ENCODE data around the gene MISP. TPM values are rescaled to one million over a fixed set of nuclear protein-coding genes. Genes with fewer than 3 reads are reported as not detected.

MISP gene
- total RNA-seq, 1 experiment from 2014 or later, result not detected

DNA sequence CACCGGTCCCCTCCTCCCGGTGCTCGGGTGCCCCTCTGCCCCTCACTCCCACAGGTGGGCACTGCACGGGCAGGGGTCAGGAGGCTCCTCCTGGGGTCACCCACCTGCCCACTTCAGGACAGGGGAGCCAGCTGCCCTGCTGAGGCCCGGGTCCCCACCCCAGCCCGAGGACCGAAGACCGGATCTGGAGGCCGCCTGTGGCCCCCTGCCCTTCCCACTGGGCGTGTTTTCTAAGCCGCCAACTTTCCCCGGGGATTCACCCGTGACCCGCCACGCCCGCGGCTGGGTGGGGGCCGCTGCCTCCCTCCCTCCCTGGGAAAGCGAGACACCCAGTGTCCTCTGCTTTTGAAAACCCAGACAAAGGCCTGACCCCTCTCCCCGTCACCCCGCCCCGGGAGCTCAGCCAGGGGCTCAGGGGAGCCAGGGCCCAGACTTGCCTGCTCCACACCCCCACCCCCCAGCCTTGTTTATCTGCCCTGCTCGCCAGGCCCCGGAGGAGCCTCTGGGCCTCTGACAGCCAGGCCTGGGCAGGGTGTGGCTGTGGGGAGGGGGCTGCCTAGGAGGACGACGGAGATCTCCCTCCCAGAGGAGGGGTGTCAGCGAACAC is 40.8 kb upstream of the MISP start:
- DNase-seq, result no peak
- Histone ChIP-seq H3K27me3 (ENCODE audit: low read length) (no peaks in the 10 kb centered on the region), H3K4me2 (ENCODE audit: low read depth, low read length, poor library complexity, severe bottlenecking) (no peak overlapping the region)

DNA sequence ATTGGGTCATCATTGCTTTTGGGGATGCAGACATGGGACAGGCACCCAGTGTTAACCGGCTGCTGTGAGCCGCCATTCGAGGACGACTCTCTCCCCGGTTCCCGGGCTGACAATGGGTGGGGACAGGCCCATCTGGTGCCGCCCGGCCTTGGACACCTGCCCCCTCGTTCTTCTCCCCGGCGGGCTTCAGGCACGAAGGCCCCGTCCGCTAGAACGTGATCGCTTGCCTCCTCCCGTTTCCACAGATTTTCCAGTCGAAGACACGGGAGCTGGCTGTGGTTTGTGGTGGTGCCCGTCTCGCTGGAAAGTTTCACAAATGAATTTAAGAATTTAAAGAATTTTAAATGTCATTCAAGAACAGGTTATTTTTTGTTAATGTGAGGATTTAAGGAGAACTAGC is 40.1 kb upstream of the MISP start:
- H3K27me3 ChIP-seq (ENCODE audit: low read length), result no peaks in the 10 kb centered on the region
- H3K27ac ChIP-seq (ENCODE audit: low read length), result no peak overlapping the region
- DNase-seq, result no peak
- no peak overlapping the region for H3K4me3 ChIP-seq (ENCODE audit: low read length)
- H3K9me3 ChIP-seq (ENCODE audit: low read length), result no peaks in the 10 kb centered on the region
- no peak overlapping the region for H2AFZ ChIP-seq (ENCODE audit: low read length)
- H3K79me2 ChIP-seq (ENCODE audit: low read length), result no peaks in the 10 kb centered on the region
- no peak overlapping the region for H3K4me2 ChIP-seq (ENCODE audit: low read depth, low read length, poor library complexity, severe bottlenecking)
- no peaks in the 10 kb centered on the region for H4K20me1 ChIP-seq (ENCODE audit: insufficient read depth, low read depth, low read length)
- H3K9ac ChIP-seq (ENCODE audit: low read length), result no peak overlapping the region
- H3K9me2 ChIP-seq (replicated peaks; ENCODE audit: insufficient read depth, low read length), result no peaks in the 10 kb centered on the region
- no peaks in the 10 kb centered on the region for H3K4me1 ChIP-seq (ENCODE audit: low read length)
- no peaks in the 10 kb centered on the region for H3K36me3 ChIP-seq (ENCODE audit: insufficient read depth, low read length)

More for the DNA sequence above, 40.8 kb upstream of the MISP start:
- no peaks in the 10 kb centered on the region for H4K20me1 ChIP-seq (ENCODE audit: insufficient read depth, low read depth, low read length)
- no peak overlapping the region for H3K27ac ChIP-seq (ENCODE audit: low read length)
- H3K79me2 ChIP-seq (ENCODE audit: low read length), result no peaks in the 10 kb centered on the region
- no peak overlapping the region for H3K9ac ChIP-seq (ENCODE audit: low read length)
- no peaks in the 10 kb centered on the region for H3K9me2 ChIP-seq (replicated peaks; ENCODE audit: insufficient read depth, low read length)
- no peaks in the 10 kb centered on the region for H3K36me3 ChIP-seq (ENCODE audit: insufficient read depth, low read length)
- no peaks in the 10 kb centered on the region for H3K4me1 ChIP-seq (ENCODE audit: low read length)
- no peak overlapping the region for H3K4me3 ChIP-seq (ENCODE audit: low read length)
- no peaks in the 10 kb centered on the region for H3K9me3 ChIP-seq (ENCODE audit: low read length)
- no peak overlapping the region for H2AFZ ChIP-seq (ENCODE audit: low read length)

DNA sequence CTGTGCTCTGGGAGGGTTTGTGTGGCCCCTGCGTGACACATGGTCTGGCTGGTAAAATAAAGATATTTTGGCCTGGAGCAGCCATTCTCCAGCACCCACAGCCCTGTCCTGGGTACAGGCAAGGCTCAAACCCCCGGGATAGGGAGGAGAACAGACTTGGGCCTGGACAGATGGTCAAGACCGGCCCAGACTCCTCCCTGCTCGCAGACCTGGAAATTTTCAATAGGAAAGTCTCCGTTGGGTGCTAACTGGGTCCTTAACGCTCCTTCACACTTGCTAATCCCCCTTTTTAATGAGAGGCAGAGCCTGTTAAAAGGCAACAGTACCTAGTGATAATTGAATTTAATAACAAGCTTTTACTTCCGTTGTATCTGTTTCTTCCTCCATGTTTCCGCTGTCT is 39.7 kb upstream of the MISP start:
- no peaks in the 10 kb centered on the region for H3K27me3 ChIP-seq (ENCODE audit: low read length)
- H3K9me3 ChIP-seq (ENCODE audit: low read length), result no peaks in the 10 kb centered on the region
- H3K27ac ChIP-seq (ENCODE audit: low read length), result no peak overlapping the region
- no peaks in the 10 kb centered on the region for H3K9me2 ChIP-seq (replicated peaks; ENCODE audit: insufficient read depth, low read length)
- no peak overlapping the region for H3K4me2 ChIP-seq (ENCODE audit: low read depth, low read length, poor library complexity, severe bottlenecking)
- H3K79me2 ChIP-seq (ENCODE audit: low read length), result no peaks in the 10 kb centered on the region
- H3K9ac ChIP-seq (ENCODE audit: low read length), result no peak overlapping the region
- no peaks in the 10 kb centered on the region for H3K36me3 ChIP-seq (ENCODE audit: insufficient read depth, low read length)
- no peak overlapping the region for H2AFZ ChIP-seq (ENCODE audit: low read length)
- H4K20me1 ChIP-seq (ENCODE audit: insufficient read depth, low read depth, low read length), result no peaks in the 10 kb centered on the region
- no peak for DNase-seq
- H3K4me1 ChIP-seq (ENCODE audit: low read length), result no peaks in the 10 kb centered on the region
- H3K4me3 ChIP-seq (ENCODE audit: low read length), result no peak overlapping the region

DNA sequence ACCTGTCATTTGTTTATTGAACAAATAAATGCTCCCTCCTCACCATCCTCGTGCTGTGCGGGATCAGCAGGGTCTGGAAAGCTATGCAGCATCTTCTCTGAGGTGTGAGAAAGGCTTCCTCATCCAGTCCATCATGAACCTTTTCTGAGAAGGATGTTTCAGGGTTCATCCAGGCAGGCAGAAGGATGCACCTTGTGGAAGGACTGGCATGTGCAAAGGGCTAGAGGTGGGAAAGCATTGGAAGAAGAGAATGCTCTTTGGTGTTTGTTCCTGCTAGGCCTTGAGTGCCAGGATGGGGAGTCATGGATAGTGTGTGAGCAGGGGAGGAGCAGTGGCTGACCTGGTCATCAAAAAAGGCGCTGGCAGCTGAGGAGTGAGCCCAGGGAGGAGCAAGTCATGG is 35.6 kb upstream of the MISP start:
- no peak overlapping the region for H3K27ac ChIP-seq (ENCODE audit: low read length)
- no peaks in the 10 kb centered on the region for H3K4me1 ChIP-seq (ENCODE audit: low read length)
- H3K9me3 ChIP-seq (ENCODE audit: low read length), result no peaks in the 10 kb centered on the region
- no peaks in the 10 kb centered on the region for H3K27me3 ChIP-seq (ENCODE audit: low read length)
- H3K9ac ChIP-seq (ENCODE audit: low read length), result no peak overlapping the region
- no peak overlapping the region for H3K4me3 ChIP-seq (ENCODE audit: low read length)
- DNase-seq, result no peak
- H3K79me2 ChIP-seq (ENCODE audit: low read length), result no peaks in the 10 kb centered on the region
- H3K4me2 ChIP-seq (ENCODE audit: low read depth, low read length, poor library complexity, severe bottlenecking), result no peak overlapping the region
- no peaks in the 10 kb centered on the region for H4K20me1 ChIP-seq (ENCODE audit: insufficient read depth, low read depth, low read length)
- H3K9me2 ChIP-seq (replicated peaks; ENCODE audit: insufficient read depth, low read length), result no peaks in the 10 kb centered on the region
- no peak overlapping the region for H2AFZ ChIP-seq (ENCODE audit: low read length)
- H3K36me3 ChIP-seq (ENCODE audit: insufficient read depth, low read length), result no peaks in the 10 kb centered on the region

DNA sequence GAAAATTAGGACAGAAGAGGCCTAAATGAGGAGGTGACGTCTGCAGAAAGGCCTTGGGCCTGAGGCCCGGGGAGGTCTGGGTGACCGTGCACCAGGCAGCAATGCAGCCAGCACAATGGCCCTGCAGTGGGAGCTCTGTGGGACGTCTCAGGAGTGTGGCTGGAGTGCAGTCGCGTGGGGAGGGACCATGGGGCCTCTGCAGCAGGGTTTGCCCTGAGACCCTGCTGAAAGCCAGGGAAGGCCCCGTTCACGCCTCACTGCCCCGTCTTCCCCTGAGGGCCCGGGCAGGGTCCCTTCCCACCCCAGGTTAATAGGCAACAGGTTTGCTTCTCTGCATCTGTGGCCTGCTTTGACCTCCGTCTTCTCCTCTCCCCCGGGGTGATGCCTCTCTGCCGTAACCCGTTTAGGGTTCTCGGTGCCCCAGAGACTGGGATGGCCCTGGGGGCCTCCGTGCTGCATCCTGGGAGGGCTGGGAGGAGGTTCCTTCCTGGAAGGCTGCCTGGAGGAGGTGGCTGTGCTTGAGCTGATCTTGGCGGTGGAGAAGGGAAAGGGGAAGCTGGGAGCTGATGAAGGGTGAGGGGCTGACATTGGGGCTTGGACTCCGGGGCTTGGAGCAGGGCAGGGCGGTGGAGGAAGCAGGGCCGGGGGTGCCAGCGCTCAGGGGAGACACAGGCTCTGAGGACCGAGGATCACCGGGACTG is 32.5 kb upstream of the MISP start:
- H2AFZ ChIP-seq (ENCODE audit: low read length), result no peak overlapping the region
- no peaks in the 10 kb centered on the region for H3K9me3 ChIP-seq (ENCODE audit: low read length)
- H3K36me3 ChIP-seq (ENCODE audit: insufficient read depth, low read length), result no peaks in the 10 kb centered on the region
- H4K20me1 ChIP-seq (ENCODE audit: insufficient read depth, low read depth, low read length), result no peaks in the 10 kb centered on the region
- H3K9ac ChIP-seq (ENCODE audit: low read length), result no peak overlapping the region
- H3K9me2 ChIP-seq (replicated peaks; ENCODE audit: insufficient read depth, low read length), result no peaks in the 10 kb centered on the region
- H3K79me2 ChIP-seq (ENCODE audit: low read length), result no peaks in the 10 kb centered on the region
- H3K4me2 ChIP-seq (ENCODE audit: low read depth, low read length, poor library complexity, severe bottlenecking), result no peak overlapping the region
- no peak overlapping the region for H3K4me3 ChIP-seq (ENCODE audit: low read length)
- no peak overlapping the region for H3K27ac ChIP-seq (ENCODE audit: low read length)
- no peaks in the 10 kb centered on the region for H3K4me1 ChIP-seq (ENCODE audit: low read length)
- no peaks in the 10 kb centered on the region for H3K27me3 ChIP-seq (ENCODE audit: low read length)
- no peak for DNase-seq

DNA sequence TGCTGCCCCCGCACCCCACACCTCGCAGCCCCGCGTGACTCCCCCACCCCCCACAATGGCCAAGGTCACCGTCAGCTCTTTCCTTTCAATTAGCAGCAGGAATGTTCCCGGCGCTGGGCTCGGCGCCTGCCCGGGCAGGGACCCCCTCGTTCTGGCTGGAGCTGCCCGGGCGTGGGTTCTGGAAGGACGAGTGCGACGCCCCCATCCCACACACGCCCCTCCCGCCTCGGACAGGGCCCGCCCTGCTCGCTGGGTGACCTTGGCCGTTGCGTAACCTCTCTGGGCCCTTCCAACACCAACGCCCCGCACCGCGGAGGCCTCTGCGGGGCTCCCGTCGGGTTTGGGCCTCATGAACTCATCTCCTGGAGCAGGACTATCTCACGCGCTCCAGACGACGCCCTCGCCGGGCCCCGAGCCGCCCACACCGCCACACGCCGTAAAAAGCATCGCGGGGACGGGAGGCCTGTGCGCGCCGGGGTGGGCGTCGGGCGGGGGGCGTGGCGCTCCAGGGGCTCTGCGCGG is 31.9 kb upstream of the MISP start:
- H3K36me3 ChIP-seq (ENCODE audit: insufficient read depth, low read length), result no peaks in the 10 kb centered on the region
- H3K4me2 ChIP-seq (ENCODE audit: low read depth, low read length, poor library complexity, severe bottlenecking), result no peak overlapping the region

DNA sequence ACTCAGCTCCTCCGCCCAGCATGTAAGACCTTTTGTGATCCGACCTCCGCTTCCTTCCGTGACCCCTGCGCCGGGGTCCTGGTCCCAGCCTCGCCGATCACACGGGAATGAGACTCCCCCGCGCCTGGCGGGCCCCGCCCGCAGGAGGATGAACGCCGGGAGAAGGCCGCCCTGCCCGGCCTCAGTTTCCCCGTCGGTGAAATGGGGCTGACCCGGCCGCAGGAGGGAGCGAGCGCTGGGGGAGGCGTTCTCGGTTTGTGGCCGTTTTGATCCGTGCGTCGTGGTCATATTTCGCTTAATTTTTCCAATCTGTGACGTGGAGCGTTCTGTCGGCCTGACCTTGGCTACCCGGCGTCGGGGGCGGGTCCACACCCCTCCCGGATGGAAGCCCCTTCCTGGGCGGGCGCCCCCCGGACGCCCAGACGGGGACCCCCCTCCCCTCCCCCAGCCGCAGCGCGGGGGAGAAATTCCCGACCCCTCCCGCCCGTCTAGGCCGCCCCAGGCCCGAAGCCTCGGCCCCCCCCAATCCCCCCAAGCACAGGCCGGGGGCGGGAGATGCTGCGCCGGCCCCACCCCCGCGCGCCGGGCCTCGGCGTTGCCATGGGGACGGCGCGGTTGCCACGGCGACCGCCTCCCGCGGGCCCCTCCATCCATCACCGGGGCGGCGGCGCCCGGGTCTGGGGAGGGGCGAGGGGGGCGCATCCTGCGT is 31.1 kb upstream of the MISP start:
- Histone ChIP-seq H3K9me2 (replicated peaks; ENCODE audit: insufficient read depth, low read length) (no peaks in the 10 kb centered on the region), H3K36me3 (ENCODE audit: insufficient read depth, low read length) (no peaks in the 10 kb centered on the region), H3K79me2 (ENCODE audit: low read length) (no peaks in the 10 kb centered on the region), H3K4me1 (ENCODE audit: low read length) (no peaks in the 10 kb centered on the region), H3K4me3 (ENCODE audit: low read length) (no peak overlapping the region), H3K9ac (ENCODE audit: low read length) (no peak overlapping the region), H3K27me3 (ENCODE audit: low read length) (no peaks in the 10 kb centered on the region), H3K27ac (ENCODE audit: low read length) (no peak overlapping the region), H4K20me1 (ENCODE audit: insufficient read depth, low read depth, low read length) (no peaks in the 10 kb centered on the region), H2AFZ (ENCODE audit: low read length) (no peak overlapping the region), H3K9me3 (ENCODE audit: low read length) (no peaks in the 10 kb centered on the region), H3K4me2 (ENCODE audit: low read depth, low read length, poor library complexity, severe bottlenecking) (no peak overlapping the region)
- DNase-seq, result no peak

More for the DNA sequence above, 31.9 kb upstream of the MISP start:
- no peaks in the 10 kb centered on the region for H3K79me2 ChIP-seq (ENCODE audit: low read length)
- no peaks in the 10 kb centered on the region for H3K27me3 ChIP-seq (ENCODE audit: low read length)
- no peak for DNase-seq
- no peaks in the 10 kb centered on the region for H3K9me2 ChIP-seq (replicated peaks; ENCODE audit: insufficient read depth, low read length)
- no peak overlapping the region for H3K9ac ChIP-seq (ENCODE audit: low read length)
- H3K9me3 ChIP-seq (ENCODE audit: low read length), result no peaks in the 10 kb centered on the region
- H3K27ac ChIP-seq (ENCODE audit: low read length), result no peak overlapping the region
- H3K4me3 ChIP-seq (ENCODE audit: low read length), result no peak overlapping the region
- H4K20me1 ChIP-seq (ENCODE audit: insufficient read depth, low read depth, low read length), result no peaks in the 10 kb centered on the region
- H3K4me1 ChIP-seq (ENCODE audit: low read length), result no peaks in the 10 kb centered on the region
- no peak overlapping the region for H2AFZ ChIP-seq (ENCODE audit: low read length)

DNA sequence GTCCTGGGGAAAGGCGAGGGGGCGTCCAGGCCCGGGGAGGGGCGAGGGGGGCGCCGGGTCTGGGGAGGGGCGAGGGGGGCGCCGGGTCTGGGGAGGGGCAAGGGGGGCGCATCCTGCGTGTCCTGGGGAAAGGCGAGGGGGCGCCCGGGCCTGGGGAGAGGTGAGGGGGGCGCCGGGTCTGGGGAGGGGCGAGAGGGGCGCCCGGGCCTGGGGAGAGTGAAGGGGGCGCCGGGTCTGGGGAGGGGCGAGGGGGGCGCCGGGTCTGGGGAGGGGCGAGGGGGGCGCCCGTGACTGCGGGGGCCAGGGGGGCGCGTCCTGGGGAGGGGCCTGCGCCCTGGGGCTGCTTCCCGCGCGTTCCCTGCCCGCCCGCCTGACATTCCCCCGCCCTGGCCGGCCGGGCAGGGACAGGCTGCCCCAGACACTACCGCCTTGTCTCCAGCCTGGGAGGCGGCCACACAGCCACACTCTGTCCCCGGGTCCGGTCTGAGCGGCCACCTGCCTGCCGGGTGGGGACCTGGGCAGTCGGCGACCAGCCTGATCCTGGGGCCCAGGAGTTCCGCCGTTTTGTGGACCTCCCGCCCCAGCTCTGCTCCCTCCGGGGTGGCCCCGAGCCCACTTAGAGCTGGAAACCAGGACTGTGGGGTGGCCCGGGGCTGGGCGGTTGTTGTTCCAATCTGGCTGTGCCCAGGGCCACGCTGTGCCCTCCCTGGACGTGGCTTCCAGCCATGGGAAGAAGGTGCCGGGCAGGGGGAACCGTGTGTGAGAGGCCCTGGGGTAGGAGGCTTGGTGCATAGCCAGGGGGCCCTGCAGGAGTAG is 30.4 kb upstream of the MISP start:
- no peak overlapping the region for H3K27ac ChIP-seq (ENCODE audit: low read length)
- no peaks in the 10 kb centered on the region for H3K79me2 ChIP-seq (ENCODE audit: low read length)
- H3K4me3 ChIP-seq (ENCODE audit: low read length), result no peak overlapping the region
- no peaks in the 10 kb centered on the region for H3K27me3 ChIP-seq (ENCODE audit: low read length)
- no peak for DNase-seq
- no peak overlapping the region for H3K9ac ChIP-seq (ENCODE audit: low read length)
- no peaks in the 10 kb centered on the region for H3K36me3 ChIP-seq (ENCODE audit: insufficient read depth, low read length)
- H2AFZ ChIP-seq (ENCODE audit: low read length), result no peak overlapping the region
- H3K9me3 ChIP-seq (ENCODE audit: low read length), result no peaks in the 10 kb centered on the region
- H3K9me2 ChIP-seq (replicated peaks; ENCODE audit: insufficient read depth, low read length), result no peaks in the 10 kb centered on the region
- no peaks in the 10 kb centered on the region for H4K20me1 ChIP-seq (ENCODE audit: insufficient read depth, low read depth, low read length)
- H3K4me2 ChIP-seq (ENCODE audit: low read depth, low read length, poor library complexity, severe bottlenecking), result no peak overlapping the region
- H3K4me1 ChIP-seq (ENCODE audit: low read length), result no peaks in the 10 kb centered on the region
